Tibial nerve (tissue), 4 donors: Measurements from ENCODE around the gene RERG. TPM values are rescaled to one million over a fixed set of nuclear protein-coding genes. Genes with fewer than 3 reads are reported as not detected.
A peak's percentile ranks its signal among the peaks of the same experiment; 100 is the strongest.

Experiments used
- DNase-seq, 2 donors: peaks; one replicate each; pipeline ENCODE4 v3.0.0-alpha.2; 2019; ENCODE audit warnings: low spot score in 2 of 2
- H3K27ac ChIP-seq, 4 donors: fragments of 200-600 bp; sonication (generic) in 3 of 4; one replicate each; pipeline ENCODE4 v1.5.1; 2017 to 2019; ENCODE audit warnings: mild to moderate bottlenecking in 1 of 4
- H3K27me3 ChIP-seq, 2 donors: fragments of 200-600 bp; sonication (generic) in 1 of 2; one replicate each; pipeline versions ENCODE4 v1.5.1 to v1.6.0; 2017 to 2019
- H3K36me3 ChIP-seq, 3 donors: fragments of 200-600 bp; sonication (generic); one replicate each; pipeline ENCODE4 v1.5.1; 2018 to 2019
- H3K4me1 ChIP-seq, 4 donors: fragments of 200-600 bp; sonication (generic) in 3 of 4; one replicate each; pipeline ENCODE4 v1.5.1; 2017 to 2019
- H3K4me3 ChIP-seq, 4 donors: fragments of 200-600 bp; sonication (generic) in 3 of 4; one replicate each; pipeline ENCODE4 v1.5.1; 2017 to 2019; ENCODE audit warnings: mild to moderate bottlenecking in 1 of 4, moderate library complexity in 1 of 4
- H3K9me3 ChIP-seq, 4 donors: fragments of 200-600 bp; sonication (generic) in 3 of 4; one replicate each; pipeline ENCODE4 v1.5.1; 2017 to 2019
- CTCF ChIP-seq, 5 experiments: fragments of 200-600 bp in 3 of 5; fragments of 450-650 bp in 2 of 5; sonication (generic) in 3 of 5; IDR thresholded peaks; one replicate each; pipeline ENCODE4 v1.5.1; 2016 to 2019; ENCODE audit warnings: antibody characterized with exemption in 5 of 5, mild to moderate bottlenecking in 3 of 5, moderate library complexity in 2 of 5
- EP300 ChIP-seq, 2 donors: sonication (generic); formaldehyde crosslinking; IDR thresholded peaks; one replicate each; pipeline ENCODE4 v1.6.1; 2017; ENCODE audit warnings: antibody characterized with exemption in 2 of 2, mild to moderate bottlenecking in 1 of 2
- POLR2A ChIP-seq, 2 donors: fragments of 450-650 bp; IDR thresholded peaks; one replicate each; pipeline ENCODE4 v1.6.1; 2017; ENCODE audit warnings: antibody characterized with exemption in 2 of 2, mild to moderate bottlenecking in 2 of 2, moderate library complexity in 2 of 2
- whole genome bisulfite sequencing, 2 donors: methylation state at CpG; one replicate each; pipeline ENCODE4 v1.1.5; 2018; 5-methylcytosine and 5-hydroxymethylcytosine counted together
- total RNA-seq, 4 donors: library from RNA; depleted of rRNA; stranded (reverse); fragments of >200 nt; gene quantifications; one replicate each; pipeline ENCODE4 v1.1.0, GENCODE V29; 2016

Gene RERG
- total RNA-seq, 4 donors from 2014 or later: 25.5 to 42.8 (median 31.5) TPM

- no peaks in the 10 kb centered on the region for H3K36me3 ChIP-seq
- peak overlapping the region in 3 of 4 donors; percentile 59 to 80 (median 75) for H3K27ac ChIP-seq
- no peaks in the 10 kb centered on the region for H3K27me3 ChIP-seq
- no peaks in the 10 kb centered on the region for H3K9me3 ChIP-seq
- 66 to 77% methylated on average over 4 of the region's 4 CpGs for WGBS, 2 donors
- H3K4me1 ChIP-seq: peaks cover 0 to 14% (median 4%) of the 10 kb centered on the region in 4 donors
- peak overlapping the region; percentile 34 to 62 (median 56) for H3K4me3 ChIP-seq
- DNase-seq: no peak
- TF ChIP-seq POLR2A (IDR thresholded peaks at IDR 0.05): no peak
- no peak for TF ChIP-seq EP300 (IDR thresholded peaks at IDR 0.05)
- no peak for TF ChIP-seq CTCF (IDR thresholded peaks at IDR 0.05)
Observed at GRCh38 chr12:15220451-15220850, 766 bp downstream of the RERG start.

GRCh38 chr12:15218794-15219193 is 2.4 kb downstream of the RERG start:
- Histone ChIP-seq H3K4me3 (no peak overlapping the region), H3K27me3 (no peaks in the 10 kb centered on the region), H3K4me1 (peaks cover 0 to 19% (median 4%) of the 10 kb centered on the region in 4 donors), H3K9me3 (no peaks in the 10 kb centered on the region), H3K27ac (no peak overlapping the region), H3K36me3 (no peaks in the 10 kb centered on the region)
- 78 to 82% methylated on average over 6 of the region's 6 CpGs for WGBS, 2 donors
- TF ChIP-seq POLR2A (IDR thresholded peaks at IDR 0.05) (no peak), EP300 (IDR thresholded peaks at IDR 0.05) (no peak), CTCF (IDR thresholded peaks at IDR 0.05) (no peak)
- DNase-seq: no peak

- no peaks in the 10 kb centered on the region for H3K36me3 ChIP-seq
- no peaks in the 10 kb centered on the region for H3K27me3 ChIP-seq
- no peak for DNase-seq
- peaks cover 0 to 15% (median 0%) of the 10 kb centered on the region in 4 donors for H3K4me1 ChIP-seq
- H3K4me3 ChIP-seq: no peak overlapping the region
- no peaks in the 10 kb centered on the region for H3K9me3 ChIP-seq
- WGBS, 2 donors: 57 to 70% methylated on average over 5 of the region's 5 CpGs
- H3K27ac ChIP-seq: peak overlapping the region in 2 of 4 donors; percentile 6 to 25
- TF ChIP-seq EP300 (IDR thresholded peaks at IDR 0.05): no peak
- TF ChIP-seq POLR2A (IDR thresholded peaks at IDR 0.05): no peak
- TF ChIP-seq CTCF (IDR thresholded peaks at IDR 0.05): no peak
Observed at GRCh38 chr12:15216036-15216889, 5.0 kb downstream of the RERG start.

GRCh38 chr12:15214851-15215601 is 6.2 kb downstream of the RERG start:
- Histone ChIP-seq H3K4me1 (peaks cover 0 to 23% (median under 1%) of the 10 kb centered on the region in 4 donors), H3K27ac (peak overlapping the region in 2 of 4 donors; percentile 6 to 23), H3K9me3 (no peaks in the 10 kb centered on the region), H3K4me3 (no peak overlapping the region), H3K36me3 (no peaks in the 10 kb centered on the region), H3K27me3 (no peaks in the 10 kb centered on the region)
- TF ChIP-seq POLR2A (IDR thresholded peaks at IDR 0.05) (no peak), CTCF (IDR thresholded peaks at IDR 0.05) (no peak), EP300 (IDR thresholded peaks at IDR 0.05) (no peak)
- DNase-seq: no peak
- WGBS, 2 donors: 53 to 58% methylated on average over 6 of the region's 6 CpGs

- TF ChIP-seq POLR2A (IDR thresholded peaks at IDR 0.05) (no peak), EP300 (IDR thresholded peaks at IDR 0.05) (no peak), CTCF (IDR thresholded peaks at IDR 0.05) (no peak)
Observed at GRCh38 chr12:15212930-15213329, 8.3 kb downstream of the RERG start.

More at GRCh38 chr12:15212930-15213329, 8.3 kb downstream of the RERG start:
- Histone ChIP-seq H3K36me3 (no peaks in the 10 kb centered on the region), H3K4me3 (no peak overlapping the region), H3K9me3 (no peaks in the 10 kb centered on the region), H3K27me3 (no peaks in the 10 kb centered on the region), H3K27ac (peak overlapping the region in 1 of 4 donors; percentile 4), H3K4me1 (peaks cover 0 to 42% (median 5%) of the 10 kb centered on the region in 4 donors)
- WGBS, 2 donors: 57 to 65% methylated on average over 2 of the region's 2 CpGs
- DNase-seq: no peak
